B cell (primary cell): ENCODE measurements around the gene PLEKHA3.

ENCODE experiments used
- CTCF ChIP-seq: fragments of 200-600 bp; IDR thresholded peaks from one replicate; pipeline ENCODE4 v1.8.0; 2022; ENCODE audit warnings: antibody characterized with exemption, mild to moderate bottlenecking
- EZH2 ChIP-seq: IDR thresholded peaks from 2 replicates; pipeline ENCODE4 v1.6.1; 2012; ENCODE audit warnings: borderline replicate concordance, low read depth, mild to moderate bottlenecking, moderate library complexity, low read length; ENCODE audit not compliant: insufficient read depth, poor library complexity, severe bottlenecking

GRCh38 chr2:178513876-178514275 is 33.6 kb downstream of the PLEKHA3 start:
- TF ChIP-seq CTCF (no peak), EZH2 (no peak)
